ENCODE data around the gene MDM2. TPM values are rescaled to one million over a fixed set of nuclear protein-coding genes. Genes with fewer than 3 reads are reported as not detected.

Gene MDM2
- total and polyA plus RNA-seq, 2 of the 13 experiments (the other 11 are each of a cell fraction or from before 2014, with no cell fraction given), result 29.3 to 314 TPM

GRCh38 chr12:68789144-68789878, 18.7 kb upstream of the MDM2 start (continued):
- TF ChIP-seq AHDC1 (CRISPR knock-in tag; IDR thresholded peaks at IDR 0.05; ENCODE audit: borderline replicate concordance) (peak; percentile 78; the same call in 1 of the 2 replicates), CBX2 (IDR thresholded peaks at IDR 0.05; ENCODE audit: low read depth, low read length) (no peak), CBX2 (CRISPR knock-in tag; IDR thresholded peaks at IDR 0.05; ENCODE audit: low read depth) (0 out of 2 replicates have a peak, but pooled peaks have one; percentile 32), NR2C2 (CRISPR knock-in tag; IDR thresholded peaks at IDR 0.05; ENCODE audit: borderline replicate concordance) (no peak; the same call in 1 of the 2 replicates), PCBP2 (optimal IDR thresholded peaks at IDR 0.05; ENCODE audit: low read depth, low read length, poor library complexity, severe bottlenecking) (no peak), PHF5A (CRISPR knock-in tag; IDR thresholded peaks at IDR 0.05; ENCODE audit: low read depth, unreplicated experiment) (peak; percentile 31), ZNF337 (CRISPR knock-in tag; IDR thresholded peaks at IDR 0.05; ENCODE audit: borderline replicate concordance, low read depth) (0 out of 2 replicates have a peak, but pooled peaks have one; percentile 30), TCF7L2 (IDR thresholded peaks at IDR 0.05; ENCODE audit: low read depth, low read length) (no peak), RFX3 (CRISPR knock-in tag; IDR thresholded peaks at IDR 0.05) (no peak), AKNA (CRISPR knock-in tag; IDR thresholded peaks at IDR 0.05; ENCODE audit: borderline replicate concordance) (no peak), ZNF138 (CRISPR knock-in tag; IDR thresholded peaks at IDR 0.05; ENCODE audit: low read depth) (no peak), ZNF225 (CRISPR knock-in tag; IDR thresholded peaks at IDR 0.05) (no peak), PAXIP1 (CRISPR knock-in tag; conservative IDR thresholded peaks at IDR 0.05) (peak; percentile 94), HMGA1 (CRISPR knock-in tag; conservative IDR thresholded peaks at IDR 0.05) (no peak)

All from HepG2 (cell line).